T-cell (primary cell): ENCODE measurements around the gene KSR1. TPM values are rescaled to one million over a fixed set of nuclear protein-coding genes. Genes with fewer than 3 reads are reported as not detected.
A peak's percentile ranks its signal among the peaks of the same experiment; 100 is the strongest.

ENCODE experiments used
- ATAC-seq, 4 experiments: fragments of 200-7000 bp in 3 of 4; fragments of 150-1000 bp in 1 of 4; cut with Tn5 transposase; replicated peaks in 1 of 4; 1 replicate in 3 of 4; 2 replicates in 1 of 4; pipeline ENCODE4 v1.10.0; 2021; ENCODE audit warnings: moderate library complexity in 3 of 4, mild to moderate bottlenecking in 2 of 4, moderate number of reproducible peaks in 1 of 4
- CTCF ChIA-PET, 2 donors: fragments of 300-600 bp; sonication (Branson Sonifier 250); formaldehyde crosslinking; loops; one replicate each; lab custom pipeline; 2022; ENCODE audit warnings: antibody characterized with exemption in 2 of 2; lab: Charles Lee
- POLR2A ChIA-PET, 2 donors: fragments of 300-600 bp; sonication (Branson Sonifier 250); formaldehyde crosslinking; loops; one replicate each; lab custom pipeline; 2022; ENCODE audit warnings: antibody characterized with exemption in 2 of 2; lab: Charles Lee
- DNase-seq, 35 experiments: peaks; one replicate each; pipeline versions ENCODE4 v3.0.0 to v3.0.0-alpha.2; 2013 to 2023
- H3K27ac ChIP-seq: one replicate; pipeline ENCODE4 v1.5.1; 2013; ENCODE audit warnings: low read length
- H3K27me3 ChIP-seq, 2 experiments: replicated peaks in 1 of 2; 1 replicate in 1 of 2; 2 replicates in 1 of 2; pipeline versions ENCODE4 v1.6.1 to v1.7.0; 2013; ENCODE audit warnings: low read length in 1 of 2, mixed read lengths in 1 of 2; ENCODE audit not compliant: control insufficient read depth in 2 of 2, insufficient read depth in 2 of 2; ENCODE audit errors: extremely low read depth in 1 of 2
- H3K36me3 ChIP-seq, 2 donors: 1 replicate in 1 of 2; 2 replicates in 1 of 2; pipeline versions ENCODE4 v1.6.1 to v1.7.0; 2013; ENCODE audit warnings: low read length in 1 of 2; ENCODE audit not compliant: control insufficient read depth in 2 of 2, insufficient read depth in 1 of 2; ENCODE audit errors: extremely low read depth in 1 of 2
- H3K4me1 ChIP-seq, 2 experiments: 1 replicate in 1 of 2; 2 replicates in 1 of 2; pipeline versions ENCODE4 v1.6.1 to v1.7.0; 2013; ENCODE audit warnings: low read length in 2 of 2, mixed read lengths in 1 of 2; ENCODE audit not compliant: insufficient read depth in 2 of 2, control insufficient read depth in 1 of 2; ENCODE audit errors: extremely low read depth in 1 of 2
- H3K4me3 ChIP-seq, 2 donors: 1 replicate in 1 of 2; 2 replicates in 1 of 2; pipeline versions ENCODE4 v1.5.1 to v1.7.0; 2013; ENCODE audit warnings: mild to moderate bottlenecking in 2 of 2, low read length in 1 of 2, moderate library complexity in 1 of 2; ENCODE audit not compliant: control insufficient read depth in 1 of 2; ENCODE audit errors: extremely low read depth in 1 of 2
- H3K9me3 ChIP-seq: 2 replicates; pipeline ENCODE4 v1.7.0; 2013
- H3K27ac Mint-ChIP-seq, 2 donors: one replicate each; pipeline ENCODE4 v1.8.0; 2020 to 2021; ENCODE audit warnings: mild to moderate bottlenecking in 2 of 2, mixed read lengths in 2 of 2
- H3K27me3 Mint-ChIP-seq, 2 donors: one replicate each; pipeline ENCODE4 v1.8.0; 2021 to 2022; ENCODE audit warnings: mixed read lengths in 2 of 2
- H3K36me3 Mint-ChIP-seq: one replicate; pipeline ENCODE4 v1.8.0; 2021; ENCODE audit warnings: mixed read lengths
- H3K4me1 Mint-ChIP-seq, 3 donors: one replicate each; pipeline ENCODE4 v1.8.0; 2020 to 2022; ENCODE audit warnings: mixed read lengths in 3 of 3, mild to moderate bottlenecking in 1 of 3
- H3K4me3 Mint-ChIP-seq, 3 donors: one replicate each; pipeline ENCODE4 v1.8.0; 2020 to 2022; ENCODE audit warnings: mild to moderate bottlenecking in 3 of 3, mixed read lengths in 3 of 3, moderate library complexity in 3 of 3
- H3K9me3 Mint-ChIP-seq, 3 donors: one replicate each; pipeline ENCODE4 v1.8.0; 2020 to 2022; ENCODE audit warnings: mixed read lengths in 3 of 3
- WGBS: methylation state at CpG from one replicate; pipeline ENCODE4 v1.1.5; 2013; ENCODE audit warnings: missing lambda C conversion rate; ENCODE audit not compliant: insufficient coverage; 5-methylcytosine and 5-hydroxymethylcytosine counted together
- total RNA-seq, 35 experiments: library from RNA in 6 of 35; stranded (reverse) in 6 of 35; fragments of 120-200 nt in 1 of 35; gene quantifications; one replicate each; pipeline versions ENCODE4 v1.2.1 to v1.2.4 and lab custom pipeline; 2013 to 2026

Gene KSR1
- total RNA-seq, 5 donors from 2014 or later (not counting 1 experiment from before 2014, with no cell fraction given): 26.8 to 35.8 (median 27.6) TPM

DNA sequence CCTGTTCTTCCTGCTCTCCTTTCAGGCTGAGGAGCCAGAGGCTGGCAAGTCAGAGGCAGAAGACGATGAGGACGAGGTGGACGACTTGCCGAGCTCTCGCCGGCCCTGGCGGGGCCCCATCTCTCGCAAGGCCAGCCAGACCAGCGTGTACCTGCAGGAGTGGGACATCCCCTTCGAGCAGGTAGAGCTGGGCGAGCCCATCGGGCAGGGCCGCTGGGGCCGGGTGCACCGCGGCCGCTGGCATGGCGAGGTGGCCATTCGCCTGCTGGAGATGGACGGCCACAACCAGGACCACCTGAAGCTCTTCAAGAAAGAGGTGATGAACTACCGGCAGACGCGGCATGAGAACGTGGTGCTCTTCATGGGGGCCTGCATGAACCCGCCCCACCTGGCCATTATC lies 149.2 kb downstream of the KSR1 start:
- DNase-seq (no peak), ATAC-seq (no peak)
- Histone ChIP-seq H3K36me3 (peaks cover 14 to 25% of the 10 kb centered on the region in 2 donors), H3K4me1 (peaks cover 0 to 6% of the 10 kb centered on the region in 2 experiments), H3K27ac (no peak overlapping the region), H3K4me3 (no peak overlapping the region), H3K27me3 (no peaks in the 10 kb centered on the region), H3K9me3 (no peaks in the 10 kb centered on the region)
- peaks cover 0 to 2% (median 0%) of the 10 kb centered on the region in 3 donors for H3K4me1 Mint-ChIP-seq
- H3K27ac Mint-ChIP-seq: no peak overlapping the region
- ChIA-PET CTCF (interaction anchor here (0.6 to 6.7 kb wide), 4 partner anchors 45 to 368 kb away, joined by 3 to 162 read pairs (median 8); no protein-coding TSS in a partner anchor), POLR2A (no interaction called here)
- 97% methylated on average over 23 of the region's 25 CpGs for WGBS
- peaks cover 26% of the 10 kb centered on the region for H3K36me3 Mint-ChIP-seq
- H3K9me3 Mint-ChIP-seq: no peaks in the 10 kb centered on the region
- no peak overlapping the region for H3K4me3 Mint-ChIP-seq
- H3K27me3 Mint-ChIP-seq: no peaks in the 10 kb centered on the region

DNA sequence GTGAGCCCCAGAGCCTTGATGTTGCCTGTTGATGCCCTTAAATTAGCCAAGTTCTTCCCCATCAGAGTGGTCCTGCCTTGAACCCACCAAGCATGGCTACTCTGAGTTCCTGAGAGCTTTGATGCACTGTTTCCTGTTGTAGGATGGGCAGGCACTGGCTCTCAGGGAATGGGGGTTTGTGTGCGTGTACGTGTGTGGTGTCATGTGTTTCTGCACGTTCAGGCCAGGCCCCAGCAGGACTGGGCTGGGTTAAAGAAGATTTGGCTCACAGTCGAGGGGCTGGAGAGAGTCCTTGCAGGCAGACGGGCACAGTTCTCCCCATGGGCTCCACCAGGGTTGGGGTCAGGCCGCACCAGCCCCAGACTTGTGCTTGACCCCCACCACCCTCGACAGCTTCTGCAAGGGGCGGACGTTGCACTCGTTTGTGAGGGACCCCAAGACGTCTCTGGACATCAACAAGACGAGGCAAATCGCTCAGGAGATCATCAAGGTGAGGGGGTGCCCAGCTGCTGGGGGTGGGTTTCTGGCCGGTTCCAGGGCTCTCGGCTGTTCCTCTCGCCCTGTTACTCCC lies 151.4 kb downstream of the KSR1 start:
- Mint-ChIP-seq H3K4me3 (no peak overlapping the region), H3K27ac (no peak overlapping the region), H3K9me3 (no peaks in the 10 kb centered on the region), H3K27me3 (no peaks in the 10 kb centered on the region), H3K36me3 (peaks cover 29% of the 10 kb centered on the region), H3K4me1 (peaks cover 0 to 2% (median 0%) of the 10 kb centered on the region in 3 donors)
- DNase-seq (no peak), ATAC-seq (no peak)
- WGBS: 95% methylated on average over 13 of the region's 16 CpGs
- Histone ChIP-seq H3K27me3 (no peaks in the 10 kb centered on the region), H3K27ac (no peak overlapping the region), H3K4me1 (peaks cover 0 to 6% of the 10 kb centered on the region in 2 experiments), H3K36me3 (peaks cover 14 to 28% of the 10 kb centered on the region in 2 donors), H3K4me3 (no peak overlapping the region), H3K9me3 (no peaks in the 10 kb centered on the region)
- CTCF ChIA-PET: interaction anchor here (0.7 to 1.5 kb wide), 3 partner anchors 10 to 371 kb away, joined by 3 to 6 read pairs (median 4); no protein-coding TSS in a partner anchor
- POLR2A ChIA-PET: no interaction called here

DNA sequence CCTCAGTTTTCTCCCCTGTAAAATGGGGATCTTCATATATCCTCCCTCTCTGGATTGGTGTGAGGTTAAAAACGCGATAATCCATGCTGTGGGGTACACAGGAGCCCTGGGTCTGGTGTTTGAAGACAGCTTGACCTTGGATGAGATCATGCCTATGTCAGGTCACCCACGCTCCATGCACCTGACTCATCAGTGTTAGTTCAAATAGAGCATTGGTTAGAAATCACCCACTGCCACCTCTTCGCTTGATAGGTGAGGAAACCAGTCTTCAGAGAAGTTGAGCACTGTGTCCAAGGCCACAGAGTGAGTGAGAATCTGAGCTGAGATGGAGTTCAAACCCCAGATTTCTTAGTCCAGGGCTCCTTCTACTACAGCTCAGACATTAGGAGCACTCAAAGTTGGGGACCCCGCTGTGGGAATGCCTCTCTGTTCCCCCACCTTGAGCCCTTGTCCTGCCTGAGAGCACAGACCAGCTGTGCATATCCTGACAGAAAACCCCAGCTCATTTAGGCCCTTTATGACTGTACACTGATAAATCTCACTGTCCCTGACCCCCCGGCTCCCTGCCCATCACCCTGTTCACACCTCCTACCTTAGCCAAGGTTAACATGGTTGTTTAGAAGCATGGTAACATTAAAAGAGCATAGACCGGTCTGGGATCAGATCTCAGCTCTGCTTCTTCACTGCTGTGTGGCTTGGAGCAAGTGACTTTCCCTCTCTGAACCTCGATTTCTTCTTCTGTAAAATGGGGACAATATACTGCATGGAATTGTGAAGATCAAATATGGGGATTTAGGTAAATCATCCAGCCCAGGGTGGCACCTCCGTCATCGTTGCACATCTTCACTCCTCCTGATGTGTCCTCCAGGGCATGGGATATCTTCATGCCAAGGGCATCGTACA lies 152.3 kb downstream of the KSR1 start:
- DNase-seq: no peak
- Mint-ChIP-seq H3K4me3 (no peak overlapping the region), H3K36me3 (peaks cover 32% of the 10 kb centered on the region), H3K4me1 (no peaks in the 10 kb centered on the region), H3K27ac (no peak overlapping the region), H3K9me3 (no peaks in the 10 kb centered on the region), H3K27me3 (no peaks in the 10 kb centered on the region)
- CTCF ChIA-PET: interaction anchor here (0.6 to 1.3 kb wide), 4 partner anchors 11 to 418 kb away, joined by 3 to 4 read pairs (median 3); no protein-coding TSS in a partner anchor
- Histone ChIP-seq H3K4me1 (no peaks in the 10 kb centered on the region), H3K9me3 (no peaks in the 10 kb centered on the region), H3K27ac (no peak overlapping the region), H3K4me3 (no peak overlapping the region), H3K27me3 (no peaks in the 10 kb centered on the region), H3K36me3 (peaks cover 14 to 35% of the 10 kb centered on the region in 2 donors)
- WGBS: 89% methylated on average over 7 of the region's 11 CpGs
- POLR2A ChIA-PET: no interaction called here
- ATAC-seq: no peak

DNA sequence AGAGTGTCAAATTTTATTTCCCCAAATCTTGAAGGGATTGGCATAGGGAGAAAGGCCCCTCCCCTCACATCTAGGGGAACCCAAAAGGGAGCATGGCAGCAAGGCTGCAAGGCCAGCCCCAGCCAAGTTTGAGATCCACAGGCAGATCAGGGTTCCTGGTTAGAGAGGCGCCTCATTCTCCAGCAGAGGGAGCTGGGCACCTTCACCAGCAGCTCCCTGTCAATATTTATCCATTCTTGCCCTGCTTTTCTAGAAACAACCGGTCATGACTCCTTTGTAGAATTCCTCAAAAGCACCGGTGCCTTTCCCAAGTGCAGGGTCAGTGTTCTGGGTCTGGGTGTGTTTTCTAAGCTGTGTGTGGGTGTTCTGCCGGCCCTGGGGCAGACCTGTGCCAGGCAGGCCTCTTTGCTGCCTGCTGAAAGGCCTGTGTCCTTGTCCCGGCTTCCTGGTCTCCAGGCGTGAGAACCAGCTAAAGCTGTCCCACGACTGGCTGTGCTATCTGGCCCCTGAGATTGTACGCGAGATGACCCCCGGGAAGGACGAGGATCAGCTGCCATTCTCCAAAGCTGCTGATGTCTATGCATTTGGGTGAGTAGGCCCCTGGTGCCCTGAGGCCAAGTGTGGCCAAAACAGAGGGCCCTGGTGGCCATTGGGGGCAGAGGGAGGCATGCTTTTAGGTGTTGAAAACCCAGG lies 153.5 kb downstream of the KSR1 start:
- Mint-ChIP-seq H3K4me3 (no peak overlapping the region), H3K4me1 (no peaks in the 10 kb centered on the region), H3K27me3 (no peaks in the 10 kb centered on the region), H3K9me3 (no peaks in the 10 kb centered on the region), H3K27ac (no peak overlapping the region), H3K36me3 (peaks cover 40% of the 10 kb centered on the region)
- no peaks in the 10 kb centered on the region for H3K9me3 ChIP-seq
- ATAC-seq: no peak
- ChIA-PET POLR2A (interaction anchor here in 1 of 2 donors (0.6 kb wide), 1 partner anchor 28 kb away, joined by 3 read pairs; no protein-coding TSS in a partner anchor), CTCF (interaction anchor here (0.6 to 1.6 kb wide), 5 partner anchors 10 to 369 kb away, joined by 3 to 5 read pairs (median 3); no protein-coding TSS in a partner anchor)
- peak in 8 of 35 experiments; percentile 6 to 38 (median 14) for DNase-seq
- WGBS: 98% methylated on average over 11 of the region's 11 CpGs
- H3K27ac ChIP-seq: no peak overlapping the region
- peaks cover 14 to 36% of the 10 kb centered on the region in 2 donors for H3K36me3 ChIP-seq
- H3K4me3 ChIP-seq: no peak overlapping the region
- H3K4me1 ChIP-seq: no peaks in the 10 kb centered on the region
- H3K27me3 ChIP-seq: no peaks in the 10 kb centered on the region

DNA sequence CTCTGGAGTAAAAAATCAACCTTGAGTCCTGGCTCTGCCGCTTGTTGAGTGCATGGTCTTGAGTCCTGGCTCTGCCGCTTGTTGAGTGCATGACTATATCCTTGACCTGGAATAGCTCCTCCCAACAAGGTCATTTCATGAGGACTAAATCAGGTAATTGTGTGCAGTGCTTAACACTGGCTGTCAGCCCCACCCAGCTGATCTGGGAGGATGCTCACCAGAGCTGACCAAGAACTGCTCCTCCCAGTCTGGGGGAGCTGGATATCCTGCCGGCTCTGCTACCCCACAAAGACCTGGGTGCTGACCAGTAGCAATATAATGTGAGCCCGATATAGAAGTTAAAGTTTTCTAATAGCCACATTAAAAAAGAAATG lies 154.0 kb downstream of the KSR1 start:
- no peak overlapping the region for H3K27ac Mint-ChIP-seq
- peaks cover 0 to 4% (median 0%) of the 10 kb centered on the region in 3 donors for H3K9me3 Mint-ChIP-seq
- Histone ChIP-seq H3K27me3 (no peaks in the 10 kb centered on the region), H3K27ac (no peak overlapping the region), H3K9me3 (no peaks in the 10 kb centered on the region), H3K4me3 (no peak overlapping the region), H3K36me3 (peaks cover 11 to 36% of the 10 kb centered on the region in 2 donors), H3K4me1 (no peaks in the 10 kb centered on the region)
- peaks cover 0 to 1% (median 0%) of the 10 kb centered on the region in 3 donors for H3K4me1 Mint-ChIP-seq
- no peak overlapping the region for H3K4me3 Mint-ChIP-seq
- ChIA-PET POLR2A (no interaction called here), CTCF (interaction anchor here (1.0 to 1.6 kb wide), 3 partner anchors 11 to 41 kb away, joined by 3 to 5 read pairs (median 3); no protein-coding TSS in a partner anchor)
- ATAC-seq (no peak), DNase-seq (no peak)
- WGBS: 100% methylated on average over 2 of the region's 4 CpGs
- no peaks in the 10 kb centered on the region for H3K27me3 Mint-ChIP-seq
- H3K36me3 Mint-ChIP-seq: peaks cover 41% of the 10 kb centered on the region
